HG03108 (cell line): Measurements from ENCODE around the gene ADIG.

ENCODE experiments used
- ATAC-seq: cut with Tn5 transposase; IDR thresholded peaks from one replicate; pipeline ENCODE4 v1.9.1; 2021; ENCODE audit warnings: moderate library complexity; ENCODE audit not compliant: unreplicated experiment

The ADIG gene

DNA sequence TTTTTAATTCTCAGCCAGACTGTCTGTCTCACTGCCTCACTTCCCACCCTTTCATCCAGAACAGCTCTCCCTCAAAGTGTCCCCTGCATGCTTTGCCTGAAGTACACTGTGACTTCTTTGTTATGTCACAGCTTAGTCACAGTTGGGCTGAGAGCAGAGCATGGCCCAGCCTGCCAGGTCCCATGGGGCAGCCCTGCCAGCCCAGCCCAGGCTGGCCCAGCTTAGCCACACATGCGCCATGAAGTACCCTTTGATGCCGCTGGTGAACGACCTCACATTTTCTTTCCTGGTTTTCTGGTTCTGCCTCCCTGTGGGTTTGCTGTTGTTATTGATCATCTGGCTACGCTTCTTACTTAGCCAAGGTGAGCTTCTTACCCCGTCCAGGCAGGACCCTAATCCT lies at the start of gene ADIG:
Gene ADIG, plus strand, starts transcription at position 185 of the 400 bp plus-strand sequence. Its CDS starts 54 bp downstream, at position 239.
- ATAC-seq: no peak

DNA sequence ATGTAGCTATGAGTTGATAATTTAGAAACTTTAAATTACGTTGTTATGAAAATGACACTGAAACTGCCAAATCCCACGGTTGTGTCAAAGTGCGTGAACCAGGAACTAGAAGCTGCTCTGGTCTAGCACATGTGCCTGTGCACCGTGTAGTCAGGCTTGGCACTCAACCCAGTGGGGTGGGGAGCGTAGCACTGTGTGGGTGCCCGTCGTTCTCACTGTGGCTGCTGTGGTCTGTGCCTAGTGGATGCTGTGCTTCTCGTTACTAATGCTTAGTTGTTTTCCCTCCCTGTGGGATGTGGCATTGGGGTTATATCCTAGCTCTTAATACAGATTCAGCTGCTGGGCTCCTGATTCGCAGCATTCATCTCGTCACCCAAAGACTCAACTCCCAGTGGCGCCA lies 46.2 kb upstream of the ADIG start:
- no peak for ATAC-seq

DNA sequence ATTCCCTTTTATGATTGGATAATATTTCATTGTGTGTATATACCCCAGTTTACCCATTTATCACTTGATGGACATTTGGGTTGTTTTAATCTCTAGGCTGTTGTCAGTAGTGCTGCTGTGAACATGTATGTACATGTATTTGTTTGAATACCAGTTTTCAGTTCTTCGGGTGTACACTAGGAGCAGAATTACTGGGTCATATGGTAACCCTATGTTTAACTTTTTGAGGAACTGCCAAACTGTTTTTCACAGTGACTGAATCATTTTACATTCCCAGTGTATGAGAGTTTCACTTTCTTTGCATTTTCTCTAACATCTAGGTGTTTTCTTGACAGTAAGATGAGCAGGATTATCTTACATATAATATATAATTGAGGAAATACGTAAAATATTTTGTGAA lies 44.7 kb upstream of the ADIG start:
- no peak for ATAC-seq

DNA sequence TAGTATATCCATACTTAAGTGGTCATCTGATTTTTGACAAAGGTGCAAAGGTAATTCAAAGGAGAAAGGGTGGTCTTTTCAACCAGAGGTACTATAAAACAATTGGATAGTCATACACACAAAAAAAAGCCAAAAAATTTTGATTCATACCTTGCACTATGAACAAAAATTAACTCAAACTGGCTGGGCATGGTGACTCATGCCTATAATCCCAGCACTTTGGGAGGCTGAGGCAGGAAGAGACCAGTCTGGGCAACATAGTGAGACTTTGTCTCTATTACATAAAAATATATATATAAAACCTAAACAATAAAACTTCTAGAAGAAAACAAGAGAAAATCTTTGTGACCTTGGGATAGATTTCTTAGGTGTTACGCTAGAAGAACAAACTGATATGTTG lies 43.8 kb upstream of the ADIG start:
- ATAC-seq: no peak

DNA sequence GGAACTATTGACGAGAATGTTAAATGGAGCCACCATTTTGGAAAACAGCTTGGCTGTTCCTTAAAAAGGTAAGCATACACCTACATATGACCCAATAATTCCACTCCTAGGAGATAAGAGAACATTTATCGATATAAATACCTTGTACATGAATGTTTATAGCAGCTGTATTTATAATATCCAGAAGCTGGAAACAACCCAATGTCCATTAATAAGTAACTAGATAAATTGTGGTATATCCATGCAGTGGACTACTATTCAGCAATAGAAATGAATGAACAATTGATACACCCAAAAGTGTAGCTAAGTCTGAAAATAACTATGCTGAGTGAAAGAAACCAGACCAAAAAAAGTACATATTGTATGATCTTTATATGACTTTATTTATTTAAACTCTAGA lies 42.2 kb upstream of the ADIG start:
- no peak for ATAC-seq

DNA sequence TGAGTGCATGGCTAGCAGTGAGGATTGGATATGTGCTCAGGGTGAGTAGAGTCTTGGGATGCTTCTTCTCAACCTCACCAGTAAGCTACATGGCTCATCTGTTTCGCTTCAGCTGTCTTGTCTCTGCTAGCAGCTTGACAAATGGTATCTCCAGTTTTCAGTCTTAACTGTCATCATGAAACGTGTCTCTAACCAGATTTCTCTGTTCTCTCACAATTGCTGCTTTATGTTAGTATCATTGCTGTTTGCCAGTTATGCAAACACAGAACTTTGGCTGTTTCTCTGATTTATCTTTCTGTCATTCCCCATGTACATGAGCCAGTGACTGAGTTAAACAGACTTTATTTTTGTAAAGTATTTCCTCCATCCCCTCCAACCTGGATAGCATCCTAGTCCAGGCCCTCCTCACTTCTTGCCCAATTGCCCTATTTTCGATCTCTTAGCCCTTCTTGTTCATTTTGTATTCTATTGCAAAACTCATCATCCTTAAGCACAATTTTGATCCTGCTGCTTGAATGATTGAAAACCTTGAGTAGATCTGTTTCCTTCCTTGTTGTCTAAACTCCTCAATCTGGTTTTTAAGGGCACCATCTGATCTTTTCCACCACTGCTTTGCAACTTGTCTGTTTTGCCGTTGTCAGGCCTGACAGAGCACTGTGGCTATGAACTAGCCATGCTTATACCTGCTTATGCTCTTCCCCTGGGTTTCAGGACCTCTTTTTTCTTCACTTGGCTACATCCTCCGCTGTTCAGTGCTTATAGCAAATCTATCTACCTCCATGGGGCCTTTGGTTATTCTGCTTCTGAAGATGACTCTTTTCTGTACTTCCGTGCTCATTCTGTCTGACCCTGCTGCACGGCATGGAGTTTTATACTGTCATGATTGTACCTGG lies 37.7 kb upstream of the ADIG start:
- ATAC-seq: no peak

DNA sequence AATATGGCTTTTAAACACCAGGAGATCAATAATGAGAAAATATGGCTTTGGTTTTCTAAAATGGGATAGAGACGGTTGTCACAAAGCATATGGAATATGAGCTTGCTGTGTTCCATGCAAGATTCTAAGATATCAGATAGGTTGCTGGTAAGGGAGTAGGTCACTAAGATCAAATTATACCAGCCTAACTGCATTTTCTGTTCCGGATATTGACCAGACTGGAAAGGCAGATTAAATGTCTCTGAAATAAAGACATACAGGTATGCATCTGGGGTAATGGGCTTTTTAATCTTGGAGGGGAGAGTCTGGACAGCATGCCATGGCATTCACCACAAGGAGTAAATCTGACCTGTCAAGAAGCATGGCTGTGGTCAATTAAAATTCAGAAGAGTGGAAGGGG lies 35.2 kb upstream of the ADIG start:
- no peak for ATAC-seq

DNA sequence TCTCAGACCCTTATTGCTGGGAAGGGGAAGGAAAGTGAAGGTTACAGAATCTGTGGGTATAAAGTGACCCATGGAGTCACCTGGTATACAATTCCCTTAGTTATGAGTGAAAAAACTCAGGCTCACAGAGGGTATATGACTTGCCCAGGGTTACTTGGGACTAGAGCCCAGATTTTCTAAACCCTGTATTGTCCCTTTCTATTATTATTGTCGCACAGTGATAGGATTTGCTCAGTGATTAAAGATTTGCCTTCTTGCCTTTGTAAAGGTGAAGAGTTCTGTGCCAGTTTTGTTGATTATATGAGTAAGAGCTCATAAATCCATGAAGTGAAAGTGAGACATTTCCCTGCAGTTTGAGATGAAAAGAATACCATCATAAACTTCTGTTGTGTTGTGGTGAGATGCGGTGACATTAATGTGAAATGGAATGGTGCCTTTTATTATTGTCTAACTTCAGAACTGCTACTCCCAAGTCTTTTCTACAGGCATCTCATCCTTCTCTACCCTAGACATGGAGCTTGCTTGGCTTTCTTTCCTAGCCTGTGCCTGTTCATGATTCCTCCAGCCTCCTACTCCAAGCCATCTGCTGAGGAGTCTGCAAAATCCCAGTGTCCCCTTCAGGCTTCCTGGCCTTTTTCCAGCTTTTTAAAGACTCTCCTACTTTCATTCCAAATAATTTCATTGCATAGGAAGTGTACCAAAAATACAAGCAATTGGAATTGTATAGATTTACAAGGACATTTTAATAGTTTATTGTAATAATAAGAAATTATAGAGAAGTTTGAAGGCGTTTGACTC lies 33.5 kb upstream of the ADIG start:
- ATAC-seq: no peak

DNA sequence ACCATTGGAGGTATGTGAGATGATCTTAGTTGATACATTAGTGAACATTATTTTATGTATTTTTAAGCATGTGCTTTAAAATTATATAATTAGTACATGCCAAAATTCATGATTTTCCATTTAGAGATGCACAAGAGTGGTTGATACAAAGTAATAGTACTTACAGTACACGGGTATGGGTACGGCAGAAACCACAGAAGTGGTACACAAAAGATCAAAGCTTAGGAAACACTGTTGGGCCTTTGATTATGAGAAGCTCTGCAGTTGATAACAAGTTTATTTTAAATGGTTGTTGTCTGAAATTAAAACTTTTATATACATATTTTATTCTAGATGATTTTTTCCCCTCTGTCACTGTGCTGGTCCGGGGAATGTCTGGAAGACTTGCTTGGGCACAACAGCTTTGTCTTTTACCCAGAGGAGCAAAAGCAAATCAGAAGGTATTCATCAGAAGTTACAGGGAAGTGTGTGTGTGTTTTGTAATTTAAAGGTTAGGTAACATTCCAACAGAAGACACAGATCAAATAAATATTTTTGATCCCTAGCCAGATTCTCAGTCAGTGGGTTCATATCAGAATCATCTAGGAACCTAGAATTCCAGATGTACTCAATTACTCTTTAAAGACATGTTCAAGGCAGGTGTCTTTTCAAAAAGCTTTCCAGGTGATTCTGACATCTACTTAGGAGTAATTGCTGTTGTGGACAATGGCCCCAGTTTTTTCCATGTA lies 32.5 kb upstream of the ADIG start:
- ATAC-seq: no peak

DNA sequence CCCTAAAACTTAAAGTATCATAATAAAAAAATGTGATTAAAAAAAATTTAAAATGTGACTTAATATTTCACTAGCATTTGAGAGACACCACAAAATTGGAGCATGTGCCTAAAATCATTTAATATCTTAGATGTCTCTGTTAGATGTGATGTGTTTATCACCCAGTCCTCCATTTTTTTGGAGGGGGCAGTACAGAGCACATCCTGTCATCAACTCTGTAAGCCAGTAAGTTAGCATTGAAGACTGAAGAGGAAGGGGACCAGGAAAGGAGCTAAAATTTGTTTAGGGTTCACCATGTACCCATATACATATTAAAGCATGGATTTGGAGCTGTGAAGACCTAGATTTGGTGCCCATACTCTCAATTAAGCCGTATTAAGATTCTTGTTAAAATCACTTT lies 30.7 kb upstream of the ADIG start:
- ATAC-seq: no peak

DNA sequence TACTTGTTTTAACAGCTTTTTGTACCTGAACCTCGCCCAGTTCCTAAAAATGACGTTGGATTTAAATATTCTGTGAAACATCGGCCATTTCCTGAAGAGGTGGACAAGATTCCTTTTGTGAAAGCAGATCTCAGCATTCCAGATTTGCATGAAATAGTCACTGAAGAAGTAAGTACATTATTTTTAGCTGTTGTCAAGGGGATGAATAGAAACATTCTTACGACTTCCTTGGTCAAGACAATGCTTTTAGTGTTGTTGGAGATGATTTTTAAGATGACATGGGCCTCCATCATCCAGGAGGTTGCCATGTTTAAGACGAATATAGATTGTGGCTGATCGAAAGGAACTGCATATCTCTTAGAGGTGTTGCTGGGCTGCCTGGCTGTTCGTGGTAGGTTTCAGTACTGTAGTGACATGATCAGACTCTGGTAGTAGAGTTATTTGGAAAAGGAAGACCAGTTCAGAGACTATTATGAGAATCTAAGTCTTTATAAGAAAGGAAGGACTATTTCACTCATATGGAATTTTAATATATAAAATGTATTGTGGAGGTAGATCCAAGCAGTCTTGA lies 29.9 kb upstream of the ADIG start:
- no peak for ATAC-seq

DNA sequence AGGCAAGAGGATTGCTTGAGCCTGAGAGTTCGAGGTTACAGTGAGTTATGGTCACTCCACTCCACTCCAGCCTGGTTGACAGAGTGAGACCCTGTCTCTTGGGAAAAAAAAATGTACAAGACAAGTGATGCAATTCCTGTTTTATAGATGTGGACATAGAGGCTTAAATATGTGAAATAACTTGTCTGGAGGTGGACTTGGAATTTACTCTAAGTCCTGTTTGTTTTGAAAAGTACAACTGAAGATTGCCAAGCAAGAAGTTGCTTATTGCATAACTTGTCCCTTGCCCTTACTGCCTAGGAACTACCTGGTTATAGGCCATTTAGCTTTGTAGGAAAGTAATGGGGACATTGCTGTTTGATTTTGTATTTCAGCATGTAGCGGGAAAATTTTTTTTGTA lies 26.0 kb upstream of the ADIG start:
- no peak for ATAC-seq

DNA sequence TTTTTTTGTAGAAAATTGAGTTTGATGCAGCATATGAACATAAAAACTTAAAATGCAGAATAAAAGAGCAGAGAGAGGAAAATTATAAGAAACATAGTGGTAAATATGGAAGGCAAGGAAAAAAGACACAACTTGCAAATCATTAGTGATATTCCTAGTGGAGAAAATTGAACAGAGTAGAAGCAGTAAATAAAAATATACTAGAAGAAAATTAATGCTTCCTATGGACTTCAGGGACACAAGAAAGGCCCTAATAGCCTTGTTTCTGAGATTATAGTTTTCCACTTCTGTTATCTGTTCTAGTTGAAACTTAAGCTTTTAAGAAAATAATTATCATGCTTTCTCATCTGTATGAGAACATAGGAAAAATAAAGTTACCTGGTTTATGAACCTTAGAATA lies 25.6 kb upstream of the ADIG start:
- no peak for ATAC-seq

DNA sequence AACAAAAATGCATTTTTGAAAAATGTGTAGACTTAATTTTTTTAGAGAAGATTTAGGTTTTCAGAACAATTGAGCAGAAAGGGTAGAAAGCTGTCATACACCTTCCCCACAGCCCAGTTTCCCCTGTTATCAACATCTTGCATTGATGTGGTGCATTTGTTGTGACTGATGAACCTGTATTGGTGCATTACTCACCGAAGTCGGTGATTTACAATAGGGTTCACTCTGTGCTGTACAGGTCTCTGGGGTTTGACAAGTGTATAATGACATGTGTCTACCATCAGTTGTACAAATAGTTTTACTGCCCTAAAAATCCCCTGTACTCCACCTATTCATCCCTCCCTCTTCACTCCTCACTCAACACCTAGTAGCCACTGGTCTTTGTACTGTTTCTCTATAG lies 23.8 kb upstream of the ADIG start:
- no peak for ATAC-seq

DNA sequence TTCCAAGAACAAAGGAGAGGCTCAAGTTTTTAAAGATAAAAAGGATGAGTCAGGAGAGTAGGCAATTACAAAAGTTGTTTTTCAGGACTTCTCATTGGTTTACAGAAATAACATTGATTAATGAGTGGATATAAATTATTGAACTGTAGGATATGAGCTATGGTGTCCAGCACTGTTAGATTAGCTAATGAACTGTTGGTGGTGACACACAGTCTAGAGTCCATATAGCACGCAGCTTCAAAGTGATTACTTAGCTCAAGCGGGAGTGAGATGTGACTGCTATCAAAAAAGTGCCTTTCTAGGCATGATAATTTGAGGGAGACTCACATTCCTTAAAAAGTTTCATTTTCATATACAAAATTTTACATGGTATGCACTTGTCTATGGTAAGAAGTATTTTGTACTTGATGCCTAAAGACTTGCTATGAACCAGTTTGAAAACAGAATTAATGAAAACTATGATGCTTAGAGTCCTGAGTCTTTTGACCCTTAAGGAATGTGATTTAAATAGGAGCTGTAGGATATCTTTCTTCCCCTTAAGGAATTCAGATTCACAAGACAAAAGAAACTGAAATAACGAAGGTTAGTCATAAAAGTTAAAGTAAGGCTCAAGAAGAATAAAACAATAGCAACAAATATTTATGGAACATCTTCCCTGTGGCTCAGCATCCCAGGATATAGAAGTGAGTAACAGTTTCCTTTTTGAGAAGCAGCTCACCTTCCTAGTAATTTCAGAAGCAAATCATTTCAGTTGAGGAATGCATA lies 22.2 kb upstream of the ADIG start:
- ATAC-seq: no peak

DNA sequence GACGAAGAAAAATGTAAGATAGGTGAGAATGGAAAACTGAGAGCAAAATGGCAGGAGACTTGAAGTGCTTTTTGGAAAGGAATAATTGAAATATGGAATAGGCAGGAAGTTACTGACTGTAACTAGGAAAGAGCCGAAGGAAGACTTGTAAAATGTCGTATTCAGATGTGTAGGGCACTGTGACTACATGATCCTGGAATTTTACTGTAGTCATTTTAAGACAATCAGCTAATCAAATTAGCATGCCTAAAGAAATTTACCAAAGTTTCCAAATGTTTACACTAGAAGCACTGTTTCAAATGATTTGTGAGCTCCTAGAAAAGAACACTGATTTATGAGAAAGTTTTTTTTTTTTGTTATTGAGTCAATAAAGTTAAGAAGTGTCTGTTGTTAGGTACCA lies 21.2 kb upstream of the ADIG start:
- ATAC-seq: no peak

DNA sequence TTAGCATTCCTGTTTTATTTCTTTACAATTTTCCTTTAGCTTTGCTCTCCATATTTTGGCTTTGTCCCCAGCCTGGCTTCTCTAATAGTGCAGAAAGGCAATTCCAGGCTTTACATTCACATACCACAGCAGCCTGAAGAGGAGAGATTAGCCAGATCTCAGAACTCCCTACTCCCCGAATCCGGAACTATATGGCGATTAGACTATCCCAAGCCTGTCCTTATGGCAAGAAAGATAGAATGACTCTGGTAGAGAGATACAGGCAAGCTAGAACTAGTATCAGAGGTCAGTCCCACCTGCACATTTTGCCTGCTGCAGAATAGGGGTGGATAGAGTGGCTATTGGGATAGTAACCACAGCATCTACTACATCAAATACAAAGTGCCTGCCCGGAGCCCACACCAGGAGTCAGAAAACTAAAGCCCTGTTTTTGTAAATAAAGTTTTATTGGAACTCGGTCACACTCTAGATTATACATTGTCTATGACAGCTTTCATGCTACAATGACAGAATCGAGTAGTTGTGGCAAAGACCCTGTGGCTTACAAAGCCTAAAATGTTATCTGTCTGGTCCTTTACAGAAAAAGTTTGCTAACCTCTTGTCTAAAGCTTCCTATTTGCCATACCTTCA lies 17.1 kb upstream of the ADIG start:
- no peak for ATAC-seq

DNA sequence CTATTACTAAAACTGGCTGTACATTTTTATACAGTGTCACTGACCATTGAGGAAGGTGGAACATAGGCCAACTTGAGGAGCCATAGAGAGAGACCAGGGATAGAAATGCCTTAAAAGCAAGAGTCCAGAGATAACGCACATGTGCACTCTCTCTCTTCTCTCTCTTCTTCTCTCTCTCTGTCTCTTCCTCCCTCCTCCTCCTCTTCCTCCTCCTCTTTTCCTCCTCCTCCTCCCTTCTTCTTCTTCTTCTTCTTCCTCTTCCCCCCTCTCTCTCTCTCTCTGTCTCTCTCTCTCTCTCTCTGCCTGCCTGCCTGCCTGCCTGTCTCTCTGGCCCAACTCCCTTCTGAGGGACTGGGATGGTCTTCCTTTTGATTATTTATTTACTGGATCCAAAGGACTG lies 16.3 kb upstream of the ADIG start:
- ATAC-seq: no peak

DNA sequence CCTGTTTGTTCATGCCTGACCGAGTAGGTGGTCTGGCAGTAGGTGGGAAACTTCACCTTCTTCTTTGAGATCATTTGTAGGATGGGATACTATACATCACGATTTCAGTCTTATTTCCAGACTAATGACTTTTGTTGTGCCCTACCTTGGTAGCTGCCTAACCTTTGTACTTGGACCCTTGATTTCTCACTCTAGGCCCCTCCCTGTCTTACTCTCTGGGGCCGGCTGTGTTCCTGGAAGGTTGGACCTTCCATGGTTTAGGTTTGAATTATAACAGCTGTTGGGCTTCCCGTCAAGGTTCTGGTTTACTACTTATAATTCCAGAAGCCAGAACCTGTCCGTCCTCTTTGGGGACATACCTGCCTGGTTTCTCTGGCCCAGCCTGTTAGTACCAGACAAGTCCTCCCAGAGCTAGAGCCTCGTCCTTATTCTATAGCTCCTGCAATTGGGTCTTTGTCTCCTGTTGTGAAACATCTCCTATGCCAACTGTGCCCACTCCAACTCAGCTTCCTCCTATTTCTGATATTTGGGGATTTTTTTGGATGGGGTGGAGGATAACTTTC lies 14.9 kb upstream of the ADIG start:
- ATAC-seq: no peak
